Heart right ventricle (tissue), 16 donors: Measurements from ENCODE around the gene FHIT. TPM values are rescaled to one million over a fixed set of nuclear protein-coding genes. Genes with fewer than 3 reads are reported as not detected.

Experiments used
- ATAC-seq, 8 donors: fragments of 200-7000 bp; cut with Tn5 transposase; one replicate each; pipeline ENCODE4 v1.9.1; 2020; ENCODE audit warnings: mild to moderate bottlenecking in 8 of 8, moderate library complexity in 8 of 8, moderate number of reproducible peaks in 1 of 8
- DNase-seq, 2 donors: peaks; one replicate each; pipeline ENCODE4 v3.0.0-alpha.2; 2020
- H3K27ac ChIP-seq, 10 donors: fragments of 200-600 bp; sonication (generic) in 2 of 10; one replicate each; pipeline versions ENCODE4 v1.5.0 to v1.8.0; 2020 to 2022; ENCODE audit warnings: mild to moderate bottlenecking in 3 of 10
- H3K27me3 ChIP-seq, 7 donors: fragments of 200-600 bp; one replicate each; pipeline ENCODE4 v1.8.0; 2021 to 2022; ENCODE audit warnings: mild to moderate bottlenecking in 2 of 7
- H3K36me3 ChIP-seq, 9 donors: fragments of 200-600 bp; sonication (generic) in 1 of 9; one replicate each; pipeline versions ENCODE4 v1.5.0 to v1.8.0; 2020 to 2022; ENCODE audit warnings: mild to moderate bottlenecking in 2 of 9
- H3K4me1 ChIP-seq, 9 donors: fragments of 200-600 bp; sonication (generic) in 1 of 9; one replicate each; pipeline versions ENCODE4 v1.5.0 to v1.8.0; 2020 to 2022; ENCODE audit warnings: mild to moderate bottlenecking in 4 of 9
- H3K4me3 ChIP-seq, 10 donors: fragments of 200-600 bp; sonication (generic) in 2 of 10; one replicate each; pipeline versions ENCODE4 v1.5.0 to v1.8.0; 2020 to 2022; ENCODE audit warnings: mild to moderate bottlenecking in 7 of 10, moderate library complexity in 2 of 10
- H3K9me3 ChIP-seq, 11 donors: fragments of 200-600 bp in 10 of 11; sonication (generic) in 2 of 11; one replicate each; pipeline versions ENCODE4 v1.5.0 to v1.8.0; 2013 to 2022; ENCODE audit warnings: mild to moderate bottlenecking in 2 of 11, control low read depth in 1 of 11, moderate library complexity in 1 of 11
- CTCF ChIP-seq, 9 donors: fragments of 200-600 bp; sonication (generic) in 2 of 9; IDR thresholded peaks; one replicate each; pipeline versions ENCODE4 v1.5.0 to v1.8.0; 2021 to 2022; ENCODE audit warnings: antibody characterized with exemption in 9 of 9, mild to moderate bottlenecking in 5 of 9, moderate library complexity in 1 of 9
- WGBS, 2 donors: extraction: QIAGEN DNeasy Blood & Tissue Kit; methylation state at CpG; one replicate each; pipeline ENCODE4 v1.1.7; 2013; ENCODE audit warnings: inconsistent platforms in 1 of 2; 5-methylcytosine and 5-hydroxymethylcytosine counted together
- intact Hi-C, 10 donors: fragments of 100-400 bp; cut with DNase I; formaldehyde crosslinking; loops; one replicate each; pipeline versions ENCODE4 v1.11.1 to v1.14.2; 2022
- polyA plus RNA-seq, 2 donors: library from polyadenylated mRNA; stranded (reverse); fragments of 200-250 nt; gene quantifications; one replicate each; pipeline ENCODE4 v1.2.3, GENCODE V29; 2013
- total RNA-seq, 10 donors: library from RNA; stranded (reverse); fragmentation: NEBNext Ultra II Directional in 3 of 10; extraction: Animal tissue kit (Norgen Biotek cat#: 25700) in 3 of 10; gene quantifications; one replicate each; pipeline versions ENCODE4 v1.2.1 to v1.2.4, GENCODE V29; 2021 to 2023
- donor health status: Arrhythmogenic right ventricular cardiomyopathy.
- donor health status: ischemic (EF 13 %, LVEDD 7.1; RV severe dilation, severe dysfunction).
- donor health status: healthy with polysubstance abuse.
- donor health status: DM: no; HTN: yes; CAD: no.
- donor health status: DM: no; HTN: no; CAD: no.
- donor health status: ischemic (EF 25% LVEDD 6.9; RV normal size, moderate dysfunction).
- donor health status: ischemic (EF 25% LVEDD 5.7; RV mildly dilated, moderate dysfunction).
- donor health status: healthy.
- donor health status: DM: yes; HTN: yes; CAD: no.
- donor health status: Ischemic cardiomyopathy.
- donor health status: ischemic (EF 35%, LVEDD 5.7; RV mildly dilated, moderate dysfunction).
- donor health status: nonischemic (EF 11% LVEDD 7.7; RV severe dilation, severe dysfunction).
- donor health status: DM: yes; HTN: yes; CAD: no.
- donor health status: PGD.
- donor health status: ischemic (EF 29% LVEDD 5.4; RV normal size, mild dysfunction).
- donor health status: nonischemic (EF 23%, LVEDD 6.1; RV moderate dilation, normal function).

Gene FHIT
- total and polyA plus RNA-seq, 12 donors: 4.7 to 25.5 (median 18.3) TPM

GRCh38 chr3:59925946-59926345 is 1325.3 kb downstream of the FHIT start:
- H3K27ac ChIP-seq: no peak overlapping the region
- H3K9me3 ChIP-seq: no peaks in the 10 kb centered on the region
- no peak overlapping the region for H3K4me3 ChIP-seq
- intact Hi-C loops: no loop called here
- no peak for ATAC-seq
- no peaks in the 10 kb centered on the region for H3K4me1 ChIP-seq
- no peak for DNase-seq
- no peaks in the 10 kb centered on the region for H3K36me3 ChIP-seq
- no peak for TF ChIP-seq CTCF (IDR thresholded peaks at IDR 0.05)
- no peaks in the 10 kb centered on the region for H3K27me3 ChIP-seq

GRCh38 chr3:59922192-59922591 is 1329.1 kb downstream of the FHIT start:
- Histone ChIP-seq H3K4me3 (no peak overlapping the region), H3K27ac (no peak overlapping the region), H3K4me1 (no peaks in the 10 kb centered on the region), H3K36me3 (no peaks in the 10 kb centered on the region), H3K9me3 (no peaks in the 10 kb centered on the region), H3K27me3 (no peaks in the 10 kb centered on the region)
- intact Hi-C loops: no loop called here
- ATAC-seq (no peak), DNase-seq (no peak)
- TF ChIP-seq CTCF (IDR thresholded peaks at IDR 0.05): no peak
- 67 to 70% methylated on average over 7 of the region's 7 CpGs for WGBS, 2 donors

DNA sequence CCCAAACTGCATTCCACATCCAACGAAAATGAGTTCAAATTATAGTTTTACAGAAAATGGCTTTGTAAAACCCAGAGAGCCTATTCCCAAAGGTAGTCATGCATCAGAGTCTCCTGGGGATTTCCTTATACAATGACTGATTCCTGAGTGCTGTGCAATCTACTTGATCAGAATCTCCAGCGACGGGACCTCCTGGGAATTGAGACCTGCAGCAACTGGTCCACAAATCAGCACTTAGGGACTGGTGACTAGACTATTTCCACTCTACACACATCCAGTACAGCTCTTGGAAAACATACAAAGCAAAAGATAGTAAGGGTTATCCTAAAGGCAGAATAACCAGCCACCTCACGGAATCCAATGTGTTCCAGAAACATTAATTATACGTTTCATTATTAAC is 1330.4 kb downstream of the FHIT start:
- WGBS, 2 donors: 78 to 85% methylated on average over 5 of the region's 5 CpGs

DNA sequence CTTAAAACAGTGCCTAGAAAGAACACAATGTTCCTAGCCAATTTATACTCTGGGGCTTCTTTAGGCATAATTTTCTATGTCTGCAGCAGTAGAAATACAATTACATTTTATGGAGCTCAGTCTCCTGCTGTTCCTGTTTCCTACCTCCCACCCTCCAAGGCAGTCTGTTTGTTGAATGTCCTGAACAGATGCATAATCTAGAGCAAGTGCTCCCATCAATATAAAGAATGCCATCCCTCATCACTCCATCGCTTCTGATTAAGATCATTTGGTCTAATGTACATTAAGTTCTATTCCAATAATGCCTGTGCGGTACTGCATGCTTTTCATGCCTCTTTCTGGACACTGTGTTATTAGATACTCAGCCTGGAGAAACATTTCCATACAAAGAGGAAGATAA is 1331.7 kb downstream of the FHIT start:
- Histone ChIP-seq H3K27ac (no peak overlapping the region), H3K36me3 (no peaks in the 10 kb centered on the region), H3K4me3 (no peak overlapping the region), H3K9me3 (no peaks in the 10 kb centered on the region), H3K4me1 (no peaks in the 10 kb centered on the region), H3K27me3 (no peaks in the 10 kb centered on the region)
- WGBS, 2 donors: 91 to 97% methylated on average over 2 of the region's 2 CpGs
- no peak for DNase-seq
- TF ChIP-seq CTCF (IDR thresholded peaks at IDR 0.05): no peak
- intact Hi-C loops: no loop called here
- no peak for ATAC-seq

More for the DNA sequence above, 1330.4 kb downstream of the FHIT start:
- Histone ChIP-seq H3K9me3 (no peaks in the 10 kb centered on the region), H3K4me3 (no peak overlapping the region), H3K27ac (no peak overlapping the region), H3K36me3 (no peaks in the 10 kb centered on the region), H3K27me3 (no peaks in the 10 kb centered on the region), H3K4me1 (no peaks in the 10 kb centered on the region)
- DNase-seq (no peak), ATAC-seq (no peak)
- intact Hi-C loops: no loop called here
- TF ChIP-seq CTCF (IDR thresholded peaks at IDR 0.05): no peak

- DNase-seq: no peak
- no peak for TF ChIP-seq CTCF (IDR thresholded peaks at IDR 0.05)
- no peaks in the 10 kb centered on the region for H3K9me3 ChIP-seq
- no peak overlapping the region for H3K4me3 ChIP-seq
- 90 to 95% methylated on average over 6 of the region's 6 CpGs for WGBS, 2 donors
- H3K36me3 ChIP-seq: no peaks in the 10 kb centered on the region
- no peaks in the 10 kb centered on the region for H3K27me3 ChIP-seq
- H3K4me1 ChIP-seq: no peaks in the 10 kb centered on the region
- intact Hi-C loops: no loop called here
- no peak overlapping the region for H3K27ac ChIP-seq
- no peak for ATAC-seq
These were observed 1337.0 kb downstream of the FHIT start for GRCh38 chr3:59914251-59914650.
